DOHH2 (cell line): Measurements from ENCODE around the gene XRCC3.

Source experiments
- H3F3A ChIP-seq: fragments of 200-600 bp; sonication (generic), shearing (Covaris generic); 2 replicates; pipeline ENCODE4 v1.6.0; 2016; ENCODE audit warnings: antibody characterized with exemption, mild to moderate bottlenecking; ENCODE audit not compliant: control insufficient read depth, insufficient read depth
- H3K27ac ChIP-seq: fragments of 200-600 bp; sonication (generic); 2 replicates; pipeline ENCODE4 v1.5.1; 2014; ENCODE audit warnings: low read depth, mild to moderate bottlenecking, low read length, moderate library complexity
- H3K27me3 ChIP-seq: fragments of 200-600 bp; sonication (generic); 2 replicates; pipeline ENCODE4 v1.6.1; 2014; ENCODE audit warnings: mild to moderate bottlenecking, low read length, mixed read lengths; ENCODE audit not compliant: control insufficient read depth
- H3K36me3 ChIP-seq: fragments of 200-600 bp; sonication (generic); 2 replicates; pipeline ENCODE4 v1.6.1; 2014; ENCODE audit warnings: mild to moderate bottlenecking, low read length, moderate library complexity, mixed read lengths; ENCODE audit not compliant: control insufficient read depth
- H3K4me1 ChIP-seq: fragments of 200-600 bp; sonication (generic); 2 replicates; pipeline ENCODE4 v1.6.1; 2014; ENCODE audit warnings: mild to moderate bottlenecking, low read length, mixed read lengths; ENCODE audit not compliant: control insufficient read depth
- H3K4me2 ChIP-seq: fragments of 200-600 bp; sonication (generic); 2 replicates; pipeline ENCODE4 v1.6.0; 2014; ENCODE audit warnings: mild to moderate bottlenecking, low read length, moderate library complexity
- H3K4me3 ChIP-seq: fragments of 200-600 bp; sonication (generic); 2 replicates; pipeline ENCODE4 v1.5.1; 2014; ENCODE audit warnings: mild to moderate bottlenecking, low read length, mixed read lengths
- H3K79me2 ChIP-seq: fragments of 200-600 bp; sonication (generic); 2 replicates; pipeline ENCODE4 v1.6.1; 2014; ENCODE audit warnings: mild to moderate bottlenecking, low read length, mixed read lengths; ENCODE audit not compliant: control insufficient read depth
- H3K9me2 ChIP-seq: fragments of 200-600 bp; sonication (generic); replicated peaks from 2 replicates; pipeline ENCODE4 v1.6.1; 2014; ENCODE audit warnings: mild to moderate bottlenecking, low read length, mixed read lengths; ENCODE audit not compliant: control insufficient read depth
- H3K9me3 ChIP-seq: fragments of 200-600 bp; sonication (generic); 2 replicates; pipeline ENCODE4 v1.6.1; 2014; ENCODE audit warnings: antibody characterized with exemption, low read length, mixed read lengths; ENCODE audit not compliant: control insufficient read depth, insufficient read depth
- H4K20me1 ChIP-seq: fragments of 200-600 bp; sonication (generic); 2 replicates; pipeline ENCODE4 v1.6.0; 2014; ENCODE audit warnings: low read depth, mild to moderate bottlenecking, antibody characterized with exemption, low read length, moderate library complexity; ENCODE audit not compliant: control insufficient read depth, insufficient read depth
- CTCF ChIP-seq: fragments of 200-600 bp; sonication (generic); IDR thresholded peaks from one replicate; pipeline ENCODE4 v1.5.1; 2014; ENCODE audit warnings: antibody characterized with exemption, mild to moderate bottlenecking, low read depth, low read length; ENCODE audit not compliant: poor library complexity, severe bottlenecking
- EZH2phosphoT487 ChIP-seq: fragments of 200-600 bp; sonication (generic); IDR thresholded peaks from 2 replicates; pipeline ENCODE4 v1.6.1; 2017; ENCODE audit warnings: borderline replicate concordance, mild to moderate bottlenecking, antibody characterized with exemption, low read length, moderate library complexity, mixed read lengths

The XRCC3 gene

GRCh38 chr14:103740991-103741689, 25.9 kb upstream of the XRCC3 start:
- H3K4me2 ChIP-seq = no peak overlapping the region
- H3K9me2 ChIP-seq = no peaks in the 10 kb centered on the region
- peaks cover 9% of the 10 kb centered on the region for H3K4me1 ChIP-seq
- no peaks in the 10 kb centered on the region; the same call in 1 of the 2 replicates for H3K36me3 ChIP-seq
- TF ChIP-seq CTCF = no peak
- TF ChIP-seq EZH2phosphoT487 = no peak
- no peak overlapping the region for H3K4me3 ChIP-seq
- no peaks in the 10 kb centered on the region for H4K20me1 ChIP-seq
- H3K27ac ChIP-seq = no peak overlapping the region
- H3K27me3 ChIP-seq = no peaks in the 10 kb centered on the region
- no peaks in the 10 kb centered on the region for H3K79me2 ChIP-seq
- no peaks in the 10 kb centered on the region for H3K9me3 ChIP-seq
- H3F3A ChIP-seq = no peaks in the 10 kb centered on the region

GRCh38 chr14:103739793-103740501, 24.7 kb upstream of the XRCC3 start:
- H4K20me1 ChIP-seq = no peaks in the 10 kb centered on the region
- no peaks in the 10 kb centered on the region for H3K27me3 ChIP-seq

DNA sequence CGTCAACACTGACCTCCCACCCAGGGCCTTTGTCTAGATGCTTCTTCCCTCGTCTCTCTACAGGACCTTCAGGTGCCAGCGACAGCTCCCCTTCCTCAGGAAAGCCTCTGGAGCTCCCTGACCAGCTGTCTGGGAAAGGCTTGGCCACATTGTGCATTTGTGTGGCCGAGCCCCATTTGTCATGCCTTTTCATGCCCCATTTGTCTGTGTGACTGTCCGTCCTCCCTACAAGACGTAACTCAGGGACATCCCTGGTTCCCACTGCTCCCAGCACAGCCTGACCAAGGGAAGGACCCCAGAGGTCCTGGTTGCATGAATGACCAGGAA, 24.2 kb upstream of the XRCC3 start:
- Histone ChIP-seq H3K4me3 (no peak overlapping the region), H3F3A (no peaks in the 10 kb centered on the region), H4K20me1 (no peaks in the 10 kb centered on the region), H3K4me2 (no peak overlapping the region), H3K79me2 (no peaks in the 10 kb centered on the region), H3K36me3 (no peaks in the 10 kb centered on the region; the same call in 1 of the 2 replicates), H3K27ac (no peak overlapping the region), H3K27me3 (no peaks in the 10 kb centered on the region), H3K4me1 (peaks cover 7% of the 10 kb centered on the region), H3K9me3 (no peaks in the 10 kb centered on the region), H3K9me2 (no peaks in the 10 kb centered on the region)
- no peak for TF ChIP-seq EZH2phosphoT487

More at GRCh38 chr14:103739793-103740501, 24.7 kb upstream of the XRCC3 start:
- Histone ChIP-seq H3K4me1 (peaks cover 9% of the 10 kb centered on the region), H3K9me3 (no peaks in the 10 kb centered on the region), H3K36me3 (no peaks in the 10 kb centered on the region; the same call in 1 of the 2 replicates), H3K4me2 (no peak overlapping the region), H3K27ac (no peak overlapping the region), H3K9me2 (no peaks in the 10 kb centered on the region), H3K79me2 (no peaks in the 10 kb centered on the region), H3F3A (no peaks in the 10 kb centered on the region), H3K4me3 (no peak overlapping the region)
- no peak for TF ChIP-seq EZH2phosphoT487
- TF ChIP-seq CTCF = no peak
